ENCODE measurements around the gene CCDC152. TPM values are rescaled to one million over a fixed set of nuclear protein-coding genes. Genes with fewer than 3 reads are reported as not detected.
"Not testable (repeated sequence)": the region's sequence is repeated elsewhere in the genome, so short reads cannot be mapped to it uniquely, and the experiment has no call there.

Gene CCDC152
- 3.1 TPM for total RNA-seq

- no peak for DNase-seq
Measured at GRCh38 chr5:42756606-42757601, at the start of gene CCDC152. CCDC152 (plus strand) TSS chr5:42756818; CDS start chr5:42759122, 2,304 bp downstream.

GRCh38 chr5:42715785-42716184, 40.8 kb upstream of the CCDC152 start:
- no peak for DNase-seq

- no peak for DNase-seq
Measured at GRCh38 chr5:42718591-42718990, 38.0 kb upstream of the CCDC152 start.

- DNase-seq, result no peak
Measured at GRCh38 chr5:42719034-42719433, 37.6 kb upstream of the CCDC152 start.

- no peak for DNase-seq
Measured at GRCh38 chr5:42720251-42720650, 36.4 kb upstream of the CCDC152 start.

GRCh38 chr5:42721484-42721883, 35.1 kb upstream of the CCDC152 start:
- DNase-seq, result no peak

- DNase-seq, result not testable (repeated sequence)
Measured at GRCh38 chr5:42734531-42735058, 22.0 kb upstream of the CCDC152 start.

GRCh38 chr5:42740920-42741319, 15.7 kb upstream of the CCDC152 start:
- no peak for DNase-seq

- no peak for DNase-seq
Measured at GRCh38 chr5:42745426-42745825, 11.2 kb upstream of the CCDC152 start.

- no peak for DNase-seq
Measured at GRCh38 chr5:42745856-42746255, 10.8 kb upstream of the CCDC152 start.

GRCh38 chr5:42749020-42749419, 7.6 kb upstream of the CCDC152 start:
- DNase-seq, result no peak

- no peak for DNase-seq
Measured at GRCh38 chr5:42750507-42750906, 6.1 kb upstream of the CCDC152 start.

GRCh38 chr5:42751044-42751443, 5.6 kb upstream of the CCDC152 start:
- no peak for DNase-seq

GRCh38 chr5:42753099-42753498, 3.5 kb upstream of the CCDC152 start:
- no peak for DNase-seq

- DNase-seq, result no peak
Measured at GRCh38 chr5:42759456-42759855, 2.8 kb downstream of the CCDC152 start.

- DNase-seq, result no peak
Measured at GRCh38 chr5:42760426-42760825, 3.8 kb downstream of the CCDC152 start.

GRCh38 chr5:42761791-42762190, 5.2 kb downstream of the CCDC152 start:
- no peak for DNase-seq

GRCh38 chr5:42767491-42768105, 11.0 kb downstream of the CCDC152 start:
- peak; percentile 46 for DNase-seq

GRCh38 chr5:42768106-42768504, 11.5 kb downstream of the CCDC152 start:
- DNase-seq, result no peak

- no peak for DNase-seq
Measured at GRCh38 chr5:42770003-42770402, 13.4 kb downstream of the CCDC152 start.

- no peak for DNase-seq
Measured at GRCh38 chr5:42772265-42772993, 15.8 kb downstream of the CCDC152 start.

- no peak for DNase-seq
Measured at GRCh38 chr5:42779083-42779482, 22.5 kb downstream of the CCDC152 start.

GRCh38 chr5:42781584-42781983, 25.0 kb downstream of the CCDC152 start:
- no peak for DNase-seq
